IPS-18c (cell line): ENCODE data around the gene MICA.
"Not testable (repeated sequence)": the region's sequence is repeated elsewhere in the genome, so short reads cannot be mapped to it uniquely, and the experiment has no call there.

ENCODE experiments used
- H3K4me3 ChIP-seq: 2 replicates; pipeline ENCODE4 v1.7.0; 2013; ENCODE audit warnings: low read depth, mild to moderate bottlenecking, low read length, moderate library complexity; ENCODE audit not compliant: insufficient read depth
- H3K9me3 ChIP-seq: one replicate; pipeline ENCODE4 v1.6.1; 2013; ENCODE audit warnings: mild to moderate bottlenecking, low read length, moderate library complexity; ENCODE audit not compliant: control insufficient read depth, insufficient read depth

MICA gene

DNA sequence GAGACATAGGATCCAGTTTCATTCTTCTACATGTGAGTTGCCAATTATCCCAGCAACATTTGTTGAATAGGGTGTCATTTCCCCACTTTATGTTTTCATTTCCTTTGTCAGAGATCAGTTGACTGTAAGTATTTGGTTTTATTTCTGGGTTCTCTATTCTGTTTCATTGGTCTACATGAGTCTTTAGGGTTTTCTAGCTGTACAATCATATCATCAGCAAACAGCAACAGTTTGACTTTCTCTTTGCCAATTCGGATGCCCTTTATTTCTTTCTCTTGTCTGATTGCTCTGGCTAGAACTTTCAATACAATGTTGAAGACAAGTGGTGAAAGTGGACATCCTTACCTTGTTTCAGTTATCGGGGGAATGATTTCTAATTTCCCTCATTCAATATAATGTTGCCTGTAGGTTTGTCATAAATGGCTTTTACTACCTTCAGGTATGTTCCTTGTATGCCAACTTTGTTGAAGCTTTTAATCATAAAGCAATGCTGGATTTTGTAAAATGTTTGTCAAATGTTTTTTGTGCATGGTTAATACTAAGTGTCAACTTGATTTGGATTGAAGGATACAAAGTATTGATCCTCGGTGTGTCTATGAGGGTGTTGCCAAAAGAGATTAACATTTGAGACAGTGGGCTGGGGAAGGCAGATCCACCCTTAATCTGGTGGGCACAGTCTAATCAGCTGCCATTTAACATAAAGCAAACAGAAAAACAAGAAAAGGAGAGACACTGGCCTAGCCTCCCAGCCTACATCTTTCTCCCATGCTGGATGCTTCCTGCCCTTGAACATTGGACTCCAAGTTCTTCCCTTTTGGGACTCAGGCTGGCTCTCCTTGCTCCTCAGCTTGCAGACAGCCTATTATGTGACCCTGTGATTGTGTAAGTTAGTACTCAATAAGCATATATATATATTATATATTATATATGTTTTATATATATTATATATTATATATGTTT lies 23.3 kb downstream of the MICA start:
- Histone ChIP-seq H3K4me3 (no peak overlapping the region), H3K9me3 (no peaks in the 10 kb centered on the region)

DNA sequence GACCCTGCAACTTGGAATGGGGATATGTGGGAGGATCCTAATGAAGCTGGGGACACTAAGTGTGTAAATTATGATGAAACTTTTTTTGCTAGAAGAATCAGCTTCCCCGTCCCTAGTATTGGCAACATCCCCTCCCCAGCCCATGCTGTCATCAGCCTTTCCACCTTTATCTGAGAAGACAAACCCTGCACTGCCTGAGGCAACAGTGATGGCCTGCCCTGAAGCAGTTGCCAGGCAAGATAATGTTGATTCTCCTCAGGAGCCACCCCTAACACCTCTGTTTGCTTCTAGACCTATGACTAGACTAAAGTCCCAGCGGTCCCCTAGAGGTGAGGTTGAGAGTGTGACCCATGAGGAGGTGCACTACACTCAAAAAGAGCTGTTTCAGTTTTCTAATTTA lies 27.1 kb downstream of the MICA start:
- Histone ChIP-seq H3K9me3 (no peaks in the 10 kb centered on the region), H3K4me3 (no peak overlapping the region)

DNA sequence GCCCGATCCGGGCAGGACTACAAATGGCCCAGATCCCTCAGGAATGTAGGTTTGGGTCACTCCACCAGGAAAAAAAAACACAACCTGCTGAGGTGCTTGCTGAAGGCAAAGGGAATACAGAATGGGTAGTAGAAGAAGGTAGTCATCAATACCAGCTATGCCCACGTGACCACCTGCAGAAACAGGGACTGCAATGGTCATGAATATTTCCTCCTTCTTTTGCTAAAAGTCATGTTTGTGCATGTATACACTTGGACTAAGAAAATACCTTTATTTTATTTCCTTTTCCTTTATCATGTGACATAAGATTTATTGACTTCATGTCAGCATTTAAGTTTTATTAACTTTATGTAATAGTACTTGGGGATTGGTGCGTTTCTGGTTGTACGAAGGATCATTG lies 31.7 kb downstream of the MICA start:
- H3K4me3 ChIP-seq, H3K9me3 ChIP-seq: not testable (repeated sequence)

DNA sequence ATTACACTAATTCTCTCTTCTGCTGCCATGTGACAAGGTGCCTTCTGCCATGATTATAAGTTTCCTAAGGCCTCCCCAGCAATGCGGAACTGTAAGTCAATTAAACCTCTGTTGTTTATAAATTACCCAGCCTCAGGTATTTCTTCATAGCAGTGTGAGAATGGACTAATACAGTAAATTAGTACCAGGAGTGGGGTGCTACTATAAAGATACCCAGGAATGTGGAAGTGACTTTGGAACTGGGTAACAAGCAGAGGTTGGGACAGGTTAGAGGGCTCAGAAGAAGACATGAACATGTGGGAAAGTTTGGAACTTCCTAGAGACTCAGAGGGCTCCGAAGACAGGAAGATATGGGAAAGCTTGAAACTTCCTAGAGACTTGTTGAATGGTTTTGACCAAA lies 34.8 kb downstream of the MICA start:
- Histone ChIP-seq H3K4me3 (no peak overlapping the region), H3K9me3 (peaks cover 4% of the 10 kb centered on the region)

DNA sequence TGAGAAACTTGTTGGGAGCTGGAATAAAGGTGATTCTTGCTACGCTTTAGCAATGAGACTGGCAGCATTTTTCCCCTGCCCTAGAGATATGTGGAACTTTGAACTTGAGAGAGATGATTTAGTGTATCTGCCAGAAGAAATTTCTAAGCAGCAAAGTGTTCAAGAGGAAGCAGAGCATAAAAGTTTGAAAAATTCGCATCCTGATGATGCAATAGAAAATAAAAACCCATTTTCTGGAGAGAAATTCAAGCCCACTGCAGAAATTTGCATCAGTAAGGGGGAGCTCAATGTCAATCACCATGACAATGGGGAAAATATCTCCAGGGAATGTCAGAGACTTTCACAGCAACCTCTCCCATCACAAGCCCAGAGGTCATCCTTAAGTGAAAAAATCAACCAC lies 35.3 kb downstream of the MICA start:
- H3K9me3 ChIP-seq, result peaks cover 4% of the 10 kb centered on the region
- no peak overlapping the region for H3K4me3 ChIP-seq

DNA sequence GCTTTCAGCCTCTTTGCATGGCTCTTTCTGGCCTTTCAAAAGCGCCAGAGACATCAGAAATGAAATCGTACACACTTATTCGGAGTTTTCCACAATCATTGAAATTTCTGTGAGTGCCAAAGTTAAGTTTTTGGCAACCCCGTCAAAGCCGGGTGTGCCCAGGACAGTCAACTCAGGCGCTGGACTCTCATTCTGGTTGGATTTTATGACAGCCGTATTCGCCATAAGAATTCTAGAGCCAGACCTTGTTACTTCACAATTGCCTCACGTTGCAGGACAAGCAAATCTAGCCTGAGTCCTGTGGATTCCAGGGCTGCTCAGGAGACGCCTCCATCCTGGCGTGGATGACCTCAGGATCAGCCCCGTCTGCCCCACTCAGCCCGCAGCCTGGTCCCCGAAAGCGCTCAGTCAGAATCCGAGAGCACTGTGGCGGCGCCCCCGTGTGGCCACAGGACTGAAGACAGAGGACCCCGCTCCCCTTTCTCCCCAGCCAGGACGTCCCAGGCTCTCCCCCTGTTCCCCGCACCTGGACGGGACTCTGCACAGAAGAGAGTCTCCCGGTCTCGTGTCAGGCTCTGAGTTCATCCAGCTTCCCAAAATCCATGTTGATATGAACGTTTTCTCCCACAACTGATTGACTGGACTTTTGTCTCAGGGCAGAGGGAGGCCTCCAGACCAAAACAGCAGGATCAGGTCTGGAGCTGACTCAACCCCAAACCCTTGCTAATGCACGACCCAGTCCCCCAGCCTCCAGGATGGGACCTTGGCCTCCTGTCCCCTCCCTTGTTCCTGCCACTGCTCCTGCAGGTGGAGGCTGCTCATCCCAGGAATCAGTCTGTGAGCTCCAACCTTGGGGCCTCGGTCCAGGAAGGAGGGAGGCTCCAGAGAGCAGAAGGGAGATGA lies 38.2 kb downstream of the MICA start:
- Histone ChIP-seq H3K4me3 (no peak overlapping the region), H3K9me3 (peaks cover 4% of the 10 kb centered on the region)

DNA sequence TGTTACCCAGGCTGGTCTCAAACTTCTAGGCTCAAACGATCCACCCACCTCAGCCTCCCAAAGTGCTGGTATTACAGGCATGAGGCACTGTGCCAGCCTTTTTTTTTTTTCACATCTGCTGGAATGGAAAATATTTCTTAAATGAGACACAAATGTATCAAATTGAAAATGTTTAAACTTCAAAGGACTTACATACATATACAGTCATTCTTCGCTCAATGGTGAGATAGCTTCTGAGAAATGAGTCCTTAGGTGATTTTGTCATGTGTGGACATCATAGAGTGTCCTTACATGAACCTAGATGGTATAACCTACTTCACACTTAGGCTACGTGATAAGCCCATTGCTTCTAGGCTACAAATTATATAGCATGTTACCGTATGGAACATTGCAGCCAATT lies 43.1 kb downstream of the MICA start:
- Histone ChIP-seq H3K9me3 (no peaks in the 10 kb centered on the region), H3K4me3 (no peak overlapping the region)

DNA sequence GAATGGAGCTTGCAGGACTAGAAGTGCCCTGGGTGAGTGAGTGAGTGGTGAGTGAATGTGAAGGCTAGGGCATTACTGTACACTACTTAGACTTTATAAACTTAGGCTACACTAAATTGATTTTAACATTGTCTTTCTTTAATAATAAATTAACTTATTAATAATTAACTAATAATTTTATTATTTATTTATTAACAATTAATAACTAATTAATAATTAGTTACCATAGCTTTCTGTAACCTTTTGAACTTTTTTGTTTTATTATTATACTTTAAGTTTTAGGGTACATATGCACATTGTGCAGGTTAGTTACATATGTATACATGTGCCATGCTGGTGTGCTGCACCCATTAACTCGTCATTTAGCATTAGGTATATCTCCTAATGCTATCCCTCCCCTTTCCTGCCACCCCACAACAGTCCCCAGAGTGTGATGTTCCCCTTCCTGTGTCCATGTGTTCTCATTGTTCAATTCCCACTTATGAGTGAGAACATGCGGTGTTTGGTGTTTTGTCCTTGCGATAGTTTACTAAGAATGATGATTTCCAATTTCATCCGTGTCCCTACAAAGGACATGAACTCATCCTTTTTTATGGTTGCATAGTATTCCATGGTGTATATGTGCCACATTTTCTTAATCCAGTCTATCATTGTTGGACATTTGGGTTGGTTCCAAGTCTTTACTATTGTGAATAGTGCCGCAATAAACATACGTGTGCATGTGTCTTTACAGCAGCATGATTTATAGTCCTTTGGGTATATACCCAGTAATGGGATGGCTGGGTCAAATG lies 43.8 kb downstream of the MICA start:
- H3K9me3 ChIP-seq, H3K4me3 ChIP-seq: not testable (repeated sequence)

DNA sequence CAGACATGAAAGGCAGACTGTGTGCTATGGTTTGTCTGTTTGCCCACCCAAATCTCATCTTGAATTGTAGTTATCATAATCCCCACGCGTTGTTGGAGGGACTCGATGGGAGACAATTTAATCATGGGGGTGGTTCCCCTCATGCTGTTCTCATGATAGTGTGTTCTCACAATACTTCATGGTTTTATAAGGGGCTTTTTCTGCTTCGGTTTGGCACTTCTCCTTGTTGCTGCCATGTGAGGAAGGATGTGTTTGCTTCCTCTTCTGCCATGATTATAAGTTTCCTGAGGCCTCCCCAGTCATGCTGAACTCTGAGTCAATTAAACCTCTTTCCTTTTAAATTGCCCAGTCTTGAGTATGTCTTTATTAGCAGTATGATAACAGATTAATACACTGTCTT lies 47.4 kb downstream of the MICA start:
- Histone ChIP-seq H3K9me3 (no peaks in the 10 kb centered on the region), H3K4me3 (no peak overlapping the region)

DNA sequence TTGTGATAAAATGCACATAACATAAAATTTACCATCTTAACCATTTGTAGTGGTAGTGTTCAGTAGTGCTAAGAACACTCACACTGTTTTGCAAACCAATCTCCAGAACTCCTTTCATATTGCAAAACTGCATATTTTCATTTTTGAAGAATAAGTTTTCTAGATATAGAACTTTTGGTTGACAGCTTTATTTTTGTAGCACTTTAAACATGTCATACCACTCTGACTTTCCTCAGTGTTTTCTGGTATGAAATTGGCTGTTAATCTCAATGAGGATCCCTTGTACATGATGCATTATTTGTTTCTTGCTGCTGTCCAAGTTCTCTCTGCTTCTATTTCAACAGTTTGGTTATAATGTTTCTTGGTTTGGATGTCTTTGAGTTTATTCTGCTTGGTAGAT lies 49.5 kb downstream of the MICA start:
- H3K4me3 ChIP-seq, result no peak overlapping the region

DNA sequence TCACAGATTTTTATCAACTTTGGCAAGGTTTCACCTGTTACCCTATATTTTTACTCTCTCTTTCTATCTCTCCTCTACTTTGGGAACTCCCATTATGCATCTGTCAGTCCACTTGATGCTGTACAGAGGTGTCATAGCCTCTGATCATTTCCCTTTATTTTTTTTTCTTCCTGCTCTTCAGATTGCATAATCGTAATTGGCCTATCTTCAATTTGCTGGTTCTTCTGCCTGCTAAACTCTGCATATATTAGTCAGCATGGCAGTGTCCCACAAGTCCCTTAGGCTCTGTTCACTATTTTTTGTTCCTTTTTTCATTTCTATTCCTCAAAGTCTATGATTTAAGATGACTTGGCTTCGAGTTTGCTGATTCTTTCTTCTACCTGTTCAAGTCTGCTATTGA lies 49.9 kb downstream of the MICA start:
- Histone ChIP-seq H3K4me3 (no peak overlapping the region), H3K9me3 (no peaks in the 10 kb centered on the region)

More for the DNA sequence above, 49.5 kb downstream of the MICA start:
- no peaks in the 10 kb centered on the region for H3K9me3 ChIP-seq

DNA sequence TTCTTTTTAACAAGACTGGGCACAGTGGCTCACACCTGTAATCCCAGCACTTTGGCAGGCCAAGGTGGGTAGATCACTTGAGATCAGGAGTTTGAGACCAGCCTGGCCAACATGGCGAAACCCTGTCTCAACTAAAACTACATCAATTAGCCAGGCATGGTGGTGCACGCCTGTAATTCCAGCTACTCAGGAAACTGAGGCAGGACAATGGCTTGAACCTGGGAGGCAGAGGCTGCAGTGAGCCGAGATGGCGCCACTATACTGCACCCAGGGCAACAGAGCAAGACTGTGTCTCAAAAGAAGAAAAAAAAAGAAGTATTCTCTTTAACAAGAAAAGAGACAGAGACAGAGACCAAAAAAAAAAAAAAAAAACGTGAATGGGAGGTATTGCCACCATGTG lies 56.5 kb downstream of the MICA start:
- not testable (repeated sequence) for H3K9me3 ChIP-seq, H3K4me3 ChIP-seq

DNA sequence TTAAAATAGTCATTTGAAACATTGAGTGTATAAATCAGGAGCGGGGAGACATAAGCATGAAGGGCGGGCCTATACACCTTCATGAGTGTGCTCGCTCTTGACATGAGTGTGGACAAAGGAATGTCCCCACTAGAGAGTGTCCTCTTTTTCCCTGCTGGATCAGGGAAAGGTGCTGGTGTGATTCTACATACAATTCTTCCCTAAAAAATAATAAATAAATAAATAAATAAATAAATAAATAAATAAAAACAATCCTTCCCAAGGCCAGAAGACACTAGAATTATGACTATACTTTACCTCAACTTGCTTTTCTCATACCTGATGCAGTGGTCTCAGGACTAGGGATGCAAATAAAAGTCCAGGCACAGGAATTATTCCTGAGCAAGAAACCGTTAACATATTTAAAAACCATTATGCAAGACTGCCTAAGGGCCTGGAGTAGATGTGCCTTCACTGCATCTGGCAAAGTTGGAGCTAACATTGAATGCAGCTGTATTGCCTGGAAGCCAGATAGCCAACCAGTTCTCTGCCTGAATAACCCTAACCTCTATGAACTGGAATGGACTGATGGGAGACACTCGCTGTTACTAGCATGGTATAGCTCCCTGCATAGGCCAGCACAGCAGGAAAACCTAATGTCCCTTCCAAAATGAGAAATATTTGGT lies 57.1 kb downstream of the MICA start:
- H3K4me3 ChIP-seq, result no peak overlapping the region
- no peaks in the 10 kb centered on the region for H3K9me3 ChIP-seq

DNA sequence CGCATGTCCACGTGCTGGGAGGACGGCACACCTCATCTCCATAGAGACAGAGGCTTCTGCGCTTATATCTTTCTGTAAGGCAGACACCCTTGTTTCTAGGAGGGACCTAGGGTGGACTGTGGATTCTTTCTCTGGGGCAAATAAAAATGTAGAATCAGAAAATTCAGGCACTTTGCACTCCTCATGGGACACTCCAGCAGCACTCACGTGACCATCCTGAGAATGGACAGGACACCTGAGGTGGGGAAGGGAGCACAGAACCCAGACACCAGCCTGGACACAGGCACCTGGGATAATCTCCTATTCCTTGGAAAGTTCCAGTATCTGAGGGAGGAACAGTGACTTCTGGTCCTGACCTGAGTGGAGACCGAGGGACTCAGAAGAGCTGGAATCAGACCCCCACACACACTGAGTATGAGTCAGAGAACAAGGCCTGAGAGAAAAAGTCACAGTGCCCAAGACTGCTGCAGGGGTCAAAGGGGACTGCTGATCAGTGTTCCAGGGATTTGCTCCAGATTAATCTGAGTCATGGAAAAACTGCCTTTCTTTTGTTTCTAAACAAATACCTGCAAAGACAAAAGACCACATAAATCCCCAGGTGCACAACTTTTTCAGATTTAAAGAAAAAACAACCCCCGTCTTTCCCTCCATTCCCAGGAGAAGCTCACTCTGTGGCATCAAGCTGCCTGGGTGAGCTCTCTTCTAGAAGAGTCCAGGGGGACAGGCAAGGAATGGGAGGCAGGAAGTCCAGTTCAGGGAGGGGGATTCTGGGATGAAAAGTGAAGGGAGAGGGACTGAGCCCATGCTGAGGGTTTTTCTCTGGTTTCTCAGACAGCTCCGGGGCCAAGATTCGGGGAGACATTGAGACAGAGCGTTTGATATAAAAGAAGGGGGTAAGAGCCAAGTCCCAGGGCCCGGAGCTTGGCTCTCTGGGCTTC lies 58.9 kb downstream of the MICA start:
- Histone ChIP-seq H3K4me3 (peak overlapping the region; percentile 17), H3K9me3 (no peaks in the 10 kb centered on the region)

DNA sequence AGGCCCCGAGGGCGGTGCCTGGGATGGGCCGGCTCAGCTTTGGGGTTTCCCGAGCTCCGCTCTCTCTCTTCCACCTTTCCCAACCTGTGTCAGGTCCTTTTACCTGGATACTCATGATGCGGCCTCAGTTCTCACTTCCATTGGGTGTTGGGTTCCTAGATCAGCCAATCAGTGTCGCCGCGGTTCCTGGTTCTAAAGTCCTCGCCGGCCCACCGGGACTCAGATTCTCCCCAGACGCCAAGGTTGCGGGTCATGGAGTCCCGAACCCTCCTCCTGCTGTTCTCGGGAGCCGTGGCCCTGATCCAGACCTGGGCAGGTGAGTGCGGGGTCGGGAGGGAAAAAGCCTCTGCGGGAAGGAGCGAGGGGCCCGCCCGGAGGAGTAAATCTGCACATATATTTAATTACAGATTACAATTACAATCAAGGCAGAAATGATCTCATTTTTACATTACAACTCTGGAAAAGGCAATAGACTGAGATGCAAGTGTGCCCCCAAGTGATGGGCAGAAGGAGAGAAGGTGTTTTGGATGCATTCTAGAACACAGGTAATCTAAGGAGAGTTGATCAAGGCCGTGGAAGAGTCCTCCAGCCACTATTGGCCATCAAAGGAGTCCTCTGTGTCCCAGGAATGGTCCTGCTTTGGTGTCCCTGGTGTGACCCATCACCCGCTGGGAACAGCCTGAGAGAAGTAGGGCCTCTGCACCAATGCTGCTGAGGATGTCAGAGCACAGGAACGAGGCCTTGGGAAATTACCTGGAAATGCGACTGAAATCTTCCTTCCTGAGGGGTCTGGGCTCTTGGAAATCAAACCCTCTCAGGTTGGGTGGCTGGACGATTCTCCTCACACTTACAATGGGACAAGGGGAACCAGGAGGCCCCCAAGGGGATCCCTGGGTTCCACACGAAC lies 59.8 kb downstream of the MICA start:
- Histone ChIP-seq H3K9me3 (no peaks in the 10 kb centered on the region), H3K4me3 (peak overlapping the region; percentile 40)
